HL-60 (cell line): ENCODE measurements around the gene TBX15.

Experiments
- DNase-seq, 2 experiments: peaks; one replicate each; pipeline ENCODE4 v3.0.0-alpha.2; 2010 to 2020; ENCODE audit warnings: low read depth in 1 of 2, low spot score in 1 of 2
- H3K27ac ChIP-seq: fragments of 250-450 bp; sonication (Bioruptor Pico); replicated peaks from 2 replicates; pipeline ENCODE4 v1.5.1; 2020; ENCODE audit warnings: mild to moderate bottlenecking, moderate library complexity
- H3K27me3 ChIP-seq: fragments of 250-450 bp; sonication (Bioruptor Pico); 2 replicates; pipeline ENCODE4 v1.5.1; 2021; ENCODE audit warnings: mild to moderate bottlenecking, moderate library complexity; ENCODE audit not compliant: insufficient read depth, poor library complexity, severe bottlenecking
- H3K4me3 ChIP-seq: replicated peaks from 2 replicates; pipeline ENCODE4 v1.5.1; 2011; ENCODE audit warnings: mild to moderate bottlenecking, control low read depth, low read length; ENCODE audit not compliant: insufficient read depth
- GABPA ChIP-seq: IDR thresholded peaks from 2 replicates; pipeline ENCODE4 v1.6.1; 2012; ENCODE audit warnings: low read depth
- POLR2AphosphoS5 ChIP-seq: IDR thresholded peaks from 2 replicates; pipeline ENCODE4 v1.6.1; 2012; ENCODE audit warnings: low read depth
- SPI1 ChIP-seq: IDR thresholded peaks from 2 replicates; pipeline ENCODE4 v1.6.1; 2012; ENCODE audit warnings: low read depth, mild to moderate bottlenecking, borderline replicate concordance
- TF ChIP-seq, protein P1 (sequence below): IDR thresholded peaks from 2 replicates; pipeline ENCODE4 v1.6.1; 2012; ENCODE audit warnings: low read depth; ENCODE audit not compliant: insufficient replicate concordance
- TF ChIP-seq, protein P2 (sequence below): IDR thresholded peaks from one replicate; pipeline ENCODE4 v1.5.1; 2011; ENCODE audit warnings: low read length, control low read depth, inconsistent platforms; ENCODE audit not compliant: insufficient read depth

The TBX15 gene

DNA sequence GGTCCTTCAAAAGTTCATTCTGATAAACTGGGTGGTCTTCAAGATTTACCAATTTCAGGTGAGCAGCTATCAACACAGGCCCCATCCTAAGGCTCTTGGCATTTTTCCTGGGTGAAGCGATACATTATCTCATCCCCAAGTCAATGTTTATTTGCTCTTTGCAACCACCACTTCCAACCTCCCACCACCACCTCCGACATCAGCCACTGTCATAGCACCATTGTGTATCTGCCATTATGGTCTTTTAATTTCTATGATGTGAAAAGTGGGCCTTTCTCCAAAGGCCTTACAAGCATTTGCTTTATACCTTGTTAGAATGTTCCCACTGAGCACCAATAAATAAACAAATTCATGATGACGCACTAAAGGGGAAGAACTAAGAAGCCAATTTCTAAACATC, 47.2 kb downstream of the TBX15 start:
- H3K27ac ChIP-seq: no peak overlapping the region
- TF ChIP-seq, protein P1, sequence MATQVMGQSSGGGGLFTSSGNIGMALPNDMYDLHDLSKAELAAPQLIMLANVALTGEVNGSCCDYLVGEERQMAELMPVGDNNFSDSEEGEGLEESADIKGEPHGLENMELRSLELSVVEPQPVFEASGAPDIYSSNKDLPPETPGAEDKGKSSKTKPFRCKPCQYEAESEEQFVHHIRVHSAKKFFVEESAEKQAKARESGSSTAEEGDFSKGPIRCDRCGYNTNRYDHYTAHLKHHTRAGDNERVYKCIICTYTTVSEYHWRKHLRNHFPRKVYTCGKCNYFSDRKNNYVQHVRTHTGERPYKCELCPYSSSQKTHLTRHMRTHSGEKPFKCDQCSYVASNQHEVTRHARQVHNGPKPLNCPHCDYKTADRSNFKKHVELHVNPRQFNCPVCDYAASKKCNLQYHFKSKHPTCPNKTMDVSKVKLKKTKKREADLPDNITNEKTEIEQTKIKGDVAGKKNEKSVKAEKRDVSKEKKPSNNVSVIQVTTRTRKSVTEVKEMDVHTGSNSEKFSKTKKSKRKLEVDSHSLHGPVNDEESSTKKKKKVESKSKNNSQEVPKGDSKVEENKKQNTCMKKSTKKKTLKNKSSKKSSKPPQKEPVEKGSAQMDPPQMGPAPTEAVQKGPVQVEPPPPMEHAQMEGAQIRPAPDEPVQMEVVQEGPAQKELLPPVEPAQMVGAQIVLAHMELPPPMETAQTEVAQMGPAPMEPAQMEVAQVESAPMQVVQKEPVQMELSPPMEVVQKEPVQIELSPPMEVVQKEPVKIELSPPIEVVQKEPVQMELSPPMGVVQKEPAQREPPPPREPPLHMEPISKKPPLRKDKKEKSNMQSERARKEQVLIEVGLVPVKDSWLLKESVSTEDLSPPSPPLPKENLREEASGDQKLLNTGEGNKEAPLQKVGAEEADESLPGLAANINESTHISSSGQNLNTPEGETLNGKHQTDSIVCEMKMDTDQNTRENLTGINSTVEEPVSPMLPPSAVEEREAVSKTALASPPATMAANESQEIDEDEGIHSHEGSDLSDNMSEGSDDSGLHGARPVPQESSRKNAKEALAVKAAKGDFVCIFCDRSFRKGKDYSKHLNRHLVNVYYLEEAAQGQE: no peak
- TF ChIP-seq POLR2AphosphoS5: no peak
- TF ChIP-seq GABPA: no peak
- TF ChIP-seq SPI1: no peak
- TF ChIP-seq, protein P2, sequence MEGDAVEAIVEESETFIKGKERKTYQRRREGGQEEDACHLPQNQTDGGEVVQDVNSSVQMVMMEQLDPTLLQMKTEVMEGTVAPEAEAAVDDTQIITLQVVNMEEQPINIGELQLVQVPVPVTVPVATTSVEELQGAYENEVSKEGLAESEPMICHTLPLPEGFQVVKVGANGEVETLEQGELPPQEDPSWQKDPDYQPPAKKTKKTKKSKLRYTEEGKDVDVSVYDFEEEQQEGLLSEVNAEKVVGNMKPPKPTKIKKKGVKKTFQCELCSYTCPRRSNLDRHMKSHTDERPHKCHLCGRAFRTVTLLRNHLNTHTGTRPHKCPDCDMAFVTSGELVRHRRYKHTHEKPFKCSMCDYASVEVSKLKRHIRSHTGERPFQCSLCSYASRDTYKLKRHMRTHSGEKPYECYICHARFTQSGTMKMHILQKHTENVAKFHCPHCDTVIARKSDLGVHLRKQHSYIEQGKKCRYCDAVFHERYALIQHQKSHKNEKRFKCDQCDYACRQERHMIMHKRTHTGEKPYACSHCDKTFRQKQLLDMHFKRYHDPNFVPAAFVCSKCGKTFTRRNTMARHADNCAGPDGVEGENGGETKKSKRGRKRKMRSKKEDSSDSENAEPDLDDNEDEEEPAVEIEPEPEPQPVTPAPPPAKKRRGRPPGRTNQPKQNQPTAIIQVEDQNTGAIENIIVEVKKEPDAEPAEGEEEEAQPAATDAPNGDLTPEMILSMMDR: no peak
- H3K4me3 ChIP-seq: no peak overlapping the region
- peaks cover 12% of the 10 kb centered on the region for H3K27me3 ChIP-seq
- no peak for DNase-seq

DNA sequence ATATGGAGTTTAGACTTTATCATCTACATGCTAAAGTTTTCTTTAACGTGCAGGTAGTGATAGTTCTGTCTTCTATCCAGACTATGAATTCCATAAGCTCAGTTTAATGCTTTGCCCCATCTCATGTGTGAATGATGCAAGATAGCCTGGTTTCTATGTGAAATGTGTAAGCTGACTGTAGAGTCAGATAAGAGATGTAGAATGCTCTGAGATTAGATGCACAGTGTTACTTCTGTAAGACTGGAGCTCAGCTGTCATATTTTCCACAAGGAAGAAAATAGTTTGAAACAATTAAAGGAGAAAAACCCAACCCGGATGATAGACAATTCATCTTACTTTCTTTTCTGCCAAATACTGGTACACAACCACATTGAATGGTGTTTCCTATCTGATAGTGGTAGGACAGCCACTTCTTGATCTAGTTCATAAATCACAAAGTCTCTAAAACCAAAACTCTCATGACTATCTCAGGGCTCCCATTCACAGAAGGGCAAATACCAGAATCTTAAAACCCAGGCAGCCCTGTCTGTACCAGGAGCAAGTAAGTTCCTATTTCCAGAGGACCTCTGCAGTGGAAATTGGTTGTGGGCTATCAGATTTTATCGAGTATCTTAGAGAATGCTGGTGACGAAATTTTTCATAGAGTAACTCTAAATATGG, 50.6 kb downstream of the TBX15 start:
- no peak for DNase-seq
- Histone ChIP-seq H3K27me3 (peaks cover 5% of the 10 kb centered on the region), H3K4me3 (no peak overlapping the region), H3K27ac (no peak overlapping the region)
- TF ChIP-seq POLR2AphosphoS5 (no peak), GABPA (no peak), SPI1 (no peak)
- TF ChIP-seq, protein P2: no peak
- TF ChIP-seq, protein P1: no peak

DNA sequence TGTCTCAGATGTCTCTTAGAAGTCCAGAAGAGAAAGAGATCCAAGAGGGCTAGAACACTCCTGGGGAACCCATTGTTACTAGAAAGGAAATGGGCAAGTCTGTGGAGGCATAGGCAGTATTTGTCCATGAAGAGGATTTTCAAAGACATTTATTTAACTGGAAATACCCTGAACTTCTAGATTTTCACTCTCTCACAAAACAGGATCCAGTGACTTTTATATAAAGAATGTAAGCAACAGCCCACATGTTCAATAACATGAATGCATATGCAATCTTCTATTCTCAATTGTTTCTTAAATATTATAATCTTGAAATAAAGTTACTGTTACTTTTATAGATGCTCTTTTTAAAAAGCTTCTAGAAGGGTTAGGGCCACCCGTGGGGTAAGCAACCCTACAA, 53.4 kb downstream of the TBX15 start:
- no peak overlapping the region for H3K27ac ChIP-seq

More for the DNA sequence above, 53.4 kb downstream of the TBX15 start:
- Histone ChIP-seq H3K27me3 (peaks cover 3% of the 10 kb centered on the region), H3K4me3 (no peak overlapping the region)
- TF ChIP-seq, protein P1: no peak
- TF ChIP-seq, protein P2: no peak
- TF ChIP-seq GABPA (no peak), SPI1 (no peak), POLR2AphosphoS5 (no peak)
- DNase-seq: no peak
